Measurements from ENCODE around the gene TBL1X. TPM values are rescaled to one million over a fixed set of nuclear protein-coding genes. Genes with fewer than 3 reads are reported as not detected.
A peak's percentile ranks its signal among the peaks of the same experiment; 100 is the strongest.

The TBL1X gene
- total RNA-seq, 1 donor from 2014 or later, result 32.5 TPM

GRCh38 chrX:9681422-9681821 is 216.6 kb downstream of the TBL1X start:
- H3K27ac Mint-ChIP-seq (ENCODE audit: unreplicated experiment), result peak overlapping the region; percentile 50
- peaks cover 30% of the 10 kb centered on the region for H3K36me3 Mint-ChIP-seq (ENCODE audit: low read depth)
- no peaks in the 10 kb centered on the region for H3K27me3 Mint-ChIP-seq (ENCODE audit: low read depth)
- H3K4me1 Mint-ChIP-seq, result no peaks in the 10 kb centered on the region
- H3K4me3 Mint-ChIP-seq, result no peak overlapping the region
- H3K9me3 Mint-ChIP-seq, result peaks cover 8% of the 10 kb centered on the region
- TF ChIP-seq CTCF (conservative IDR thresholded peaks at IDR 0.05), result no peak
- DNase-seq (ENCODE audit: low read depth, low spot score), result no peak

GRCh38 chrX:9682456-9682855 is 217.6 kb downstream of the TBL1X start:
- no peak overlapping the region for H3K27ac Mint-ChIP-seq (ENCODE audit: unreplicated experiment)
- H3K9me3 Mint-ChIP-seq, result peaks cover 7% of the 10 kb centered on the region
- TF ChIP-seq CTCF (conservative IDR thresholded peaks at IDR 0.05), result peak; percentile 29

GRCh38 chrX:9682861-9683260 is 218.0 kb downstream of the TBL1X start:
- H3K9me3 Mint-ChIP-seq, result peaks cover 7% of the 10 kb centered on the region
- H3K27ac Mint-ChIP-seq (ENCODE audit: unreplicated experiment), result no peak overlapping the region
- peaks cover 24% of the 10 kb centered on the region for H3K36me3 Mint-ChIP-seq (ENCODE audit: low read depth)
- H3K4me3 Mint-ChIP-seq, result no peak overlapping the region
- no peak for TF ChIP-seq CTCF (conservative IDR thresholded peaks at IDR 0.05)
- no peaks in the 10 kb centered on the region for H3K4me1 Mint-ChIP-seq
- no peaks in the 10 kb centered on the region for H3K27me3 Mint-ChIP-seq (ENCODE audit: low read depth)
- no peak for DNase-seq (ENCODE audit: low read depth, low spot score)

More at GRCh38 chrX:9682456-9682855, 217.6 kb downstream of the TBL1X start:
- DNase-seq (ENCODE audit: low read depth, low spot score), result no peak
- Mint-ChIP-seq H3K4me1 (no peaks in the 10 kb centered on the region), H3K27me3 (ENCODE audit: low read depth) (no peaks in the 10 kb centered on the region), H3K4me3 (no peak overlapping the region), H3K36me3 (ENCODE audit: low read depth) (peaks cover 26% of the 10 kb centered on the region)

DNA sequence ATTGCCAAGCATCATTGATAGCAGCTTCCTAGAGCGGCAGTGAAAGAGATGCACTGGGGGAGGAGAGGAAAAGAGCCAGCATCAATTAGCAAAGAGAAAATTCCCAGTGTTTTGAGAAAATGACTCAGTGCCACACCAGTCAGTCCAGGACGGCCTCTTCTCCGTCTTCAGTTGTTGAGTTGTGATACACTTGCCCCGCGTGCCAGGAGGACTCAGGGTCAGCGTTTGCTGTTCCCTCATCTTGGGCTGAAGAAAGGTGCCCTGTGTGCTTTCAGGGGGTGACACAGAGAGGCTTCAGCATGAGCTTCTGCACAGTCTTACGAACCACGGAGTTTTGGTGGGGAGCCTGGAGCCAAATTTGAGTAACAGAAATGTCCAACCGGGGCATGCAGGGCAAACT is 218.5 kb downstream of the TBL1X start:
- Mint-ChIP-seq H3K4me1 (no peaks in the 10 kb centered on the region), H3K4me3 (no peak overlapping the region), H3K36me3 (ENCODE audit: low read depth) (peaks cover 23% of the 10 kb centered on the region), H3K27ac (ENCODE audit: unreplicated experiment) (no peak overlapping the region), H3K27me3 (ENCODE audit: low read depth) (no peaks in the 10 kb centered on the region), H3K9me3 (peaks cover 4% of the 10 kb centered on the region)
- no peak for TF ChIP-seq CTCF (conservative IDR thresholded peaks at IDR 0.05)
- DNase-seq (ENCODE audit: low read depth, low spot score), result no peak

DNA sequence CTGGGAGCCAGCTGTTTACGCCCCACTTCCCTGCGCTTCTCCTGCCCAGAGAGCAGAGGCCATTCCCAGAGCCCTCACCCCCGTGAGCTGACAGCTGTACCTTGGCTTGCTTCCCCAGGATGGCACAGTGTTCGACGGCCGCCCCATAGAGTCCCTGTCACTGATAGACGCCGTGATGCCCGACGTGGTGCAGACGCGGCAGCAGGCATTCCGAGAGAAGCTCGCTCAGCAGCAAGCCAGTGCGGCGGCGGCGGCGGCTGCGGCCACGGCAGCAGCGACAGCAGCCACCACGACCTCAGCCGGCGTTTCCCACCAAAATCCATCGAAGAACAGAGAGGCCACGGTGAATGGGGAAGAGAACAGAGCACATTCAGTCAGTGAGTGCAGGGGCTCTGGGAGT is 223.0 kb downstream of the TBL1X start:
- Mint-ChIP-seq H3K4me3 (no peak overlapping the region), H3K36me3 (ENCODE audit: low read depth) (peaks cover 22% of the 10 kb centered on the region), H3K27ac (ENCODE audit: unreplicated experiment) (no peak overlapping the region), H3K27me3 (ENCODE audit: low read depth) (no peaks in the 10 kb centered on the region), H3K9me3 (peaks cover 4% of the 10 kb centered on the region), H3K4me1 (no peaks in the 10 kb centered on the region)
- no peak for TF ChIP-seq CTCF (conservative IDR thresholded peaks at IDR 0.05)
- no peak for DNase-seq (ENCODE audit: low read depth, low spot score)

DNA sequence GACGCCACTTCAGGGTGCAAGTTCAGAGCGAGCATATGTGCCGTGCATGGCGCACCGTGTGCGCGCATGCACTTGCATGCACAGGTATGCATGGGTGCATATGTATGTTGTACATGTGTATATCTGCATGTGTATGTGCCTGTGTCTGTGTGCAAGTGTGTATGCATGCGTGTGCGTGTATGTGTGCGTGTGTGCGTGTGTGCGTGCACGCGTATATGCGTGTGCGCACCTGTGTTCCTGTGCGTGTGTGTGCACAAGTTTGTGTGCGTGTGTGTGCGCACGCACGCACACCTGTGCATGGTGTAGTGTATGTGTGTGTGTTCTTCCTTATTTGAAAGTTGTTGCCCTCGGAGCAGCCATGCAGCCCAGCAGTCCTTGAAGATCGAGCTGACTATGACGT is 224.0 kb downstream of the TBL1X start:
- Mint-ChIP-seq H3K4me3 (no peak overlapping the region), H3K9me3 (peaks cover 4% of the 10 kb centered on the region), H3K36me3 (ENCODE audit: low read depth) (peaks cover 25% of the 10 kb centered on the region), H3K27me3 (ENCODE audit: low read depth) (no peaks in the 10 kb centered on the region), H3K4me1 (no peaks in the 10 kb centered on the region), H3K27ac (ENCODE audit: unreplicated experiment) (no peak overlapping the region)
- no peak for DNase-seq (ENCODE audit: low read depth, low spot score)
- no peak for TF ChIP-seq CTCF (conservative IDR thresholded peaks at IDR 0.05)

Measured in neural crest cell (in vitro differentiated cells).